ENCODE data around the gene CMSS1. TPM values are rescaled to one million over a fixed set of nuclear protein-coding genes. Genes with fewer than 3 reads are reported as not detected.
A peak's percentile ranks its signal among the peaks of the same experiment; 100 is the strongest.

Gene CMSS1
- total RNA-seq, 1 experiment from 2014 or later = 55.8 TPM

- Mint-ChIP-seq H3K27ac (ENCODE audit: unreplicated experiment) (peak overlapping the region; percentile 79), H3K4me3 (ENCODE audit: low read depth, unreplicated experiment) (peak overlapping the region; percentile 73), H3K36me3 (ENCODE audit: insufficient read depth, unreplicated experiment) (peaks cover 14% of the 10 kb centered on the region), H3K27me3 (ENCODE audit: unreplicated experiment) (no peaks in the 10 kb centered on the region), H3K9me3 (ENCODE audit: low read depth, unreplicated experiment) (no peaks in the 10 kb centered on the region), H3K4me1 (ENCODE audit: low read depth, unreplicated experiment) (peaks cover 29% of the 10 kb centered on the region)
- TSS peak; percentile 86 for BruUV-seq (replicated peaks)
- CTCF ChIA-PET = interaction anchor here (0.7 to 1.9 kb wide), 3 partner anchors 33 to 127 kb away, joined by 3 to 4 read pairs (median 3); partner anchors contain the start of gene CMSS1
- intact Hi-C loops (cut with micrococcal nuclease; ENCODE audit: unreplicated experiment) = loop anchor here (5.0 to 10.0 kb wide), 2 partner anchors 76 to 169 kb away; no protein-coding TSS in a partner anchor
- peak; percentile 71 for DNase-seq
- TF ChIP-seq, protein P1, sequence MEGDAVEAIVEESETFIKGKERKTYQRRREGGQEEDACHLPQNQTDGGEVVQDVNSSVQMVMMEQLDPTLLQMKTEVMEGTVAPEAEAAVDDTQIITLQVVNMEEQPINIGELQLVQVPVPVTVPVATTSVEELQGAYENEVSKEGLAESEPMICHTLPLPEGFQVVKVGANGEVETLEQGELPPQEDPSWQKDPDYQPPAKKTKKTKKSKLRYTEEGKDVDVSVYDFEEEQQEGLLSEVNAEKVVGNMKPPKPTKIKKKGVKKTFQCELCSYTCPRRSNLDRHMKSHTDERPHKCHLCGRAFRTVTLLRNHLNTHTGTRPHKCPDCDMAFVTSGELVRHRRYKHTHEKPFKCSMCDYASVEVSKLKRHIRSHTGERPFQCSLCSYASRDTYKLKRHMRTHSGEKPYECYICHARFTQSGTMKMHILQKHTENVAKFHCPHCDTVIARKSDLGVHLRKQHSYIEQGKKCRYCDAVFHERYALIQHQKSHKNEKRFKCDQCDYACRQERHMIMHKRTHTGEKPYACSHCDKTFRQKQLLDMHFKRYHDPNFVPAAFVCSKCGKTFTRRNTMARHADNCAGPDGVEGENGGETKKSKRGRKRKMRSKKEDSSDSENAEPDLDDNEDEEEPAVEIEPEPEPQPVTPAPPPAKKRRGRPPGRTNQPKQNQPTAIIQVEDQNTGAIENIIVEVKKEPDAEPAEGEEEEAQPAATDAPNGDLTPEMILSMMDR (IDR thresholded peaks at IDR 0.05; ENCODE audit: unreplicated experiment) = no peak
Measured at GRCh38 chr3:99875929-99876841, 58.5 kb downstream of the CMSS1 start.

GRCh38 chr3:99877031-99877579 is 59.4 kb downstream of the CMSS1 start:
- intact Hi-C loops (cut with micrococcal nuclease; ENCODE audit: unreplicated experiment) = loop anchor here (5.0 to 10.0 kb wide), 2 partner anchors 75 to 168 kb away; no protein-coding TSS in a partner anchor

GRCh38 chr3:99878005-99878404 is 60.3 kb downstream of the CMSS1 start:
- Mint-ChIP-seq H3K9me3 (ENCODE audit: low read depth, unreplicated experiment) (no peaks in the 10 kb centered on the region), H3K4me1 (ENCODE audit: low read depth, unreplicated experiment) (peaks cover 13% of the 10 kb centered on the region), H3K36me3 (ENCODE audit: insufficient read depth, unreplicated experiment) (peaks cover 14% of the 10 kb centered on the region), H3K27ac (ENCODE audit: unreplicated experiment) (no peak overlapping the region), H3K4me3 (ENCODE audit: low read depth, unreplicated experiment) (no peak overlapping the region), H3K27me3 (ENCODE audit: unreplicated experiment) (no peaks in the 10 kb centered on the region)
- CTCF ChIA-PET = interaction anchor here (0.8 to 1.2 kb wide), 4 partner anchors 11 to 376 kb away, joined by 3 to 5 read pairs (median 4); no protein-coding TSS in a partner anchor
- TF ChIP-seq, protein P1 (IDR thresholded peaks at IDR 0.05; ENCODE audit: unreplicated experiment) = no peak
- DNase-seq = peak; percentile 31
- BruUV-seq (replicated peaks) = no TSS peak
- intact Hi-C loops (cut with micrococcal nuclease; ENCODE audit: unreplicated experiment) = loop anchor here (5.0 to 10.0 kb wide), 2 partner anchors 74 to 167 kb away; no protein-coding TSS in a partner anchor

More at GRCh38 chr3:99877031-99877579, 59.4 kb downstream of the CMSS1 start:
- H3K4me3 Mint-ChIP-seq (ENCODE audit: low read depth, unreplicated experiment) = no peak overlapping the region
- no peaks in the 10 kb centered on the region for H3K9me3 Mint-ChIP-seq (ENCODE audit: low read depth, unreplicated experiment)
- CTCF ChIA-PET = interaction anchor here (0.8 to 1.2 kb wide), 3 partner anchors 12 to 45 kb away, joined by 3 to 5 read pairs (median 4); no protein-coding TSS in a partner anchor
- TF ChIP-seq, protein P1 (IDR thresholded peaks at IDR 0.05; ENCODE audit: unreplicated experiment) = no peak
- no TSS peak for BruUV-seq (replicated peaks)
- peaks cover 14% of the 10 kb centered on the region for H3K36me3 Mint-ChIP-seq (ENCODE audit: insufficient read depth, unreplicated experiment)
- H3K27me3 Mint-ChIP-seq (ENCODE audit: unreplicated experiment) = no peaks in the 10 kb centered on the region
- no peak overlapping the region for H3K27ac Mint-ChIP-seq (ENCODE audit: unreplicated experiment)
- H3K4me1 Mint-ChIP-seq (ENCODE audit: low read depth, unreplicated experiment) = peaks cover 20% of the 10 kb centered on the region
- DNase-seq = no peak

- Mint-ChIP-seq H3K27ac (ENCODE audit: unreplicated experiment) (no peak overlapping the region), H3K36me3 (ENCODE audit: insufficient read depth, unreplicated experiment) (peaks cover 14% of the 10 kb centered on the region), H3K4me1 (ENCODE audit: low read depth, unreplicated experiment) (peaks cover 19% of the 10 kb centered on the region), H3K4me3 (ENCODE audit: low read depth, unreplicated experiment) (no peak overlapping the region), H3K9me3 (ENCODE audit: low read depth, unreplicated experiment) (no peaks in the 10 kb centered on the region), H3K27me3 (ENCODE audit: unreplicated experiment) (no peaks in the 10 kb centered on the region)
- intact Hi-C loops (cut with micrococcal nuclease; ENCODE audit: unreplicated experiment) = loop anchor here (5.0 to 10.0 kb wide), 2 partner anchors 73 to 166 kb away; no protein-coding TSS in a partner anchor
- CTCF ChIA-PET = no interaction called here
- no peak for DNase-seq
- TF ChIP-seq, protein P1 (IDR thresholded peaks at IDR 0.05; ENCODE audit: unreplicated experiment) = no peak
- no TSS peak for BruUV-seq (replicated peaks)
Measured at GRCh38 chr3:99879275-99879674, 61.6 kb downstream of the CMSS1 start.

Measured in Calu3 (cell line).